ENCODE measurements around the gene PRPH.

PRPH gene

DNA sequence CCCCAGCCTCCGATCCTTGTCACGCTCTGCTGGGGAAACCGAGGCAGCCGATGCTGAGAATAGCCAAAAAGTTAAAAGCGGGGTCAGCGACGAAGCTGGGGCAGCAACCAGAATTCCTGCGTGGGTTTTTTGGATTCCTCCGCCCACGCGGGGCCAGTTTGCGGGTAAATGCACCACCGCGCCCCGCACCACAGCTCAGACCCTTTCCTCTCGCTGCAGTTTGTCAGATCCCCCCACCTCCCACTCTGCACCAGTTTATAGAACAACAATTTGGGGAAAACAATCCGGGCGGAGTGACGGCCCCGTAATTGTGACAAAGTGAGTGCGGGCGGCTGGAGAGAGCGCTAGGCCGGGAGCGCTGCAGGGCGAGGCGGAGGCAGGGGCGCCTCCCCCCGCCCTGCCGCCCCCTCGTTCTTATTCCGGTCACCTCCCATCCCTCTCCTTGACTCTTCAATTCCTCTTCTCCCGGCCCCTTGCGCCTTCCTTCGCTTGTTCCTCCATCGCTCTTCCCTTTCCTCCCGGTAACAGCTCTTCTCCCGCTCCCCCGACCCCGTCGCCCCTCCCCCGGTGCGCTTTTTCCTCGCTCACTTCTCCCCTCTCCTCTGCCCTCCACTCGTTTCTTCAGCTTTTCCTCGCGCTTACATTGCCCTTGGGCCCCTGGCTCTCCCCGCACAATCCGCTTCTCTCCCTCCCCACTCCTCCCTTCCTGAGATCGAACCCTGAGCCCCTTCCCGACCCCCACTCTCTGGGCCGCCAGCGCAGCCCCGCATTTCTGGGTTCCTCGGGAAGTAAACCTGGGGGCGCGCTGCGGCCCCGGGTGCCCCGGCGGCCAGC is 51.1 kb downstream of the PRPH start:
- DNase-seq (ENCODE audit: low read depth in 2 of 2) = no peak

DNA sequence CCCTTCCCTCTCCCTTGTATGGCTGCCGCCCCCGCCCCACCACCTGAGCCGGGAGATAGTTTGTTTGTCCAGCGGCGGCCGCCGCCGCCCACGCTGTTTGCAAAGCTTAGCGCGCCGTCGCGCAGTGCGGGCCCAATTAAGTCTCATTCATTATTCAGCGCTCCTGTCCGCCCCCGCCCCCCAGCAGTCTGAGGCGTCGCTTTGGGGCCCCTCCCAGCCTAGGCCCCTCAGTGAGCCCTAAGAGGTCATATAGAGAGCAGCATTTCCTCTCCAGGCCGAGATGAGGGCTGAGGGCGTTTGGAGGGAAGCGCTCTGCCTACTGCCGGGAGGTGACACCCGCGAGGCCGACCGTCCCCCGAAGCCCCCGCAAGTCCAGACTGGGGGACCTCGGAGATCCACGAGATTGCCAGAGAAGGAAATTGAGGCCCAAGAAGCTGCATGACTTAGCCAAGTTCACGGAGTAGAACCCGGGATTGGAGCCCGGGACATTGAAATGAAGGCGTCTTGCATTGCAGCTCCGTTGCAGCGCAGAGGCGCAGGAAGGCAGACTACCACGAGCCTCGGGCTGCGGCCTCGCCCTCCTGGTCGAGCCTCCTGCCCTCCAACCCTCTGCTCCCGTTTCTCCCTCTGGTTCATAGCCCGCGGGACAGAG is 51.8 kb downstream of the PRPH start, which contains the start of gene DNAJC22:
Gene DNAJC22 (plus strand): TSS at position 230 of the 652 bp plus-strand sequence. CDS start 1,985 bp downstream, outside the sequence.
- no peak for DNase-seq (ENCODE audit: low read depth in 2 of 2)

DNA sequence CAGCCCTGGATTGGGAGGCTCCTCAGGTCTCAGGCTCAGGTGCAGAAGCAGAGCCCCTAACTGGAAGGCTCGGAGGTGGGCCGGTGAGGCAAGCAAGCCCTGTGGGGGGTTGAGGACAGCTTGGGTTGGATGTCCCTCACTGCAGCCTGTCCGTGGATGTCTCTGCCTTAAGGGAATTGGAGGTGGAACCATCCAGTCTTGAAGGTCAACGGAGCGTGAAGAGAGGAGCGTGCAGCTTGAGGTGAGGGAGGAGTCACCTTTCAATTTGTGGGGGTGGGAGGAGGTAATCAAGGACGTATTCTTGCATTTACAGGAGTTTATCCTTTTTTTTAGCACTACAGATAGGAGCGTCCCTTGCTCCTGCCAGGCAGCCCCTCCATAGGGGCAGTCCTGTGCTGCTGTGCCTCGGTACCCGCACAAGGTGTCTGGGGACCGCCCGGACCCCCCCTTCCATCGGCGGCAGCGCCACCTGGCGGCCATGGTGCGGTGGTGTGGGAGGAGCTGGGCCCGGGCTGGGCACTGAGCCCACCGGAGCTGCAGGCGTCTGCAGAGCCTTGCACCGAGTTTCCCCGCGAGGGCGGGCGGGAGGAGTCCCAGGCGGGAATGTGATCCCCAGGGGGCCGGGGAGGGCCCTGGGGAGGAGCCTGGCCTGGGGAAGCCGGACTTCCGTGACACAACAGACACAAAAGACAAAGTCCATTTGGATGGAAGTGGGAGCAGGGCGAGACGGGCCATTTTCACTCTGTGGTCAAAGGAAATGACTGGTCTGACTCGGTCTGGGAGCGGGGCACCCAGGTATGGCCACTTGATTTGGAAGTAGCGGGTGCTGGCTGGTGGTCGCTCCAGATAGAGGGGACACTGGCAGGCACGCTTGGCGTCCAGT is 52.6 kb downstream of the PRPH start:
- DNase-seq (ENCODE audit: low read depth in 2 of 2) = peak; percentile 67 to 71
